ENCODE results near the gene CMSS1. TPM values are rescaled to one million over a fixed set of nuclear protein-coding genes. Genes with fewer than 3 reads are reported as not detected.

The CMSS1 gene
- total RNA-seq, 1 experiment from 2014 or later: 48.9 TPM

- DNase-seq: no peak
- Histone ChIP-seq H3K36me3 (peaks cover 11% of the 10 kb centered on the region), H3K9me3 (no peaks in the 10 kb centered on the region), H3K27me3 (no peaks in the 10 kb centered on the region), H3K4me3 (no peak overlapping the region)
Observed at GRCh38 chr3:100165926-100166550, 348.4 kb downstream of the CMSS1 start.

GRCh38 chr3:100169201-100169920 is 351.7 kb downstream of the CMSS1 start:
- H3K4me3 ChIP-seq: no peak overlapping the region
- H3K9me3 ChIP-seq: no peaks in the 10 kb centered on the region
- no peak for DNase-seq
- no peaks in the 10 kb centered on the region for H3K27me3 ChIP-seq
- H3K36me3 ChIP-seq: peaks cover 9% of the 10 kb centered on the region; the same call in 1 of the 2 replicates

GRCh38 chr3:100170486-100170885 is 352.8 kb downstream of the CMSS1 start:
- DNase-seq: no peak

GRCh38 chr3:100171211-100171914 is 353.7 kb downstream of the CMSS1 start:
- Histone ChIP-seq H3K9me3 (no peaks in the 10 kb centered on the region), H3K36me3 (peaks cover 15% of the 10 kb centered on the region), H3K27me3 (no peaks in the 10 kb centered on the region), H3K4me3 (no peak overlapping the region)
- no peak for DNase-seq

More at GRCh38 chr3:100170486-100170885, 352.8 kb downstream of the CMSS1 start:
- Histone ChIP-seq H3K9me3 (no peaks in the 10 kb centered on the region), H3K27me3 (no peaks in the 10 kb centered on the region), H3K36me3 (peaks cover 9% of the 10 kb centered on the region; the same call in 1 of the 2 replicates), H3K4me3 (no peak overlapping the region)

- H3K9me3 ChIP-seq: peaks cover 3% of the 10 kb centered on the region; the same call in 1 of the 2 replicates
- no peak for DNase-seq
- H3K4me3 ChIP-seq: no peak overlapping the region
- peaks cover 39% of the 10 kb centered on the region for H3K36me3 ChIP-seq
- H3K27me3 ChIP-seq: no peaks in the 10 kb centered on the region
Observed at GRCh38 chr3:100173961-100174360, 356.3 kb downstream of the CMSS1 start.

- H3K4me3 ChIP-seq: no peak overlapping the region
- no peak for DNase-seq
- H3K27me3 ChIP-seq: no peaks in the 10 kb centered on the region
- H3K9me3 ChIP-seq: peaks cover 7% of the 10 kb centered on the region; the same call in 1 of the 2 replicates
- peaks cover 47% of the 10 kb centered on the region for H3K36me3 ChIP-seq
Observed at GRCh38 chr3:100175637-100176280, 358.1 kb downstream of the CMSS1 start.

GRCh38 chr3:100179692-100180349 is 362.2 kb downstream of the CMSS1 start:
- H3K27me3 ChIP-seq: no peaks in the 10 kb centered on the region
- no peak overlapping the region for H3K4me3 ChIP-seq
- H3K36me3 ChIP-seq: peaks cover 41% of the 10 kb centered on the region
- H3K9me3 ChIP-seq: peaks cover 9% of the 10 kb centered on the region; the same call in 1 of the 2 replicates
- DNase-seq: no peak

- Histone ChIP-seq H3K9me3 (peaks cover 8% of the 10 kb centered on the region; the same call in 1 of the 2 replicates), H3K4me3 (no peak overlapping the region), H3K36me3 (peaks cover 12% of the 10 kb centered on the region), H3K27me3 (no peaks in the 10 kb centered on the region)
- no peak for DNase-seq
Observed at GRCh38 chr3:100183608-100184125, 366.0 kb downstream of the CMSS1 start.

GRCh38 chr3:100184948-100185570 is 367.4 kb downstream of the CMSS1 start:
- Histone ChIP-seq H3K36me3 (no peaks in the 10 kb centered on the region; the same call in none of the 2 replicates), H3K4me3 (no peak overlapping the region), H3K9me3 (peaks cover 3% of the 10 kb centered on the region; the same call in 1 of the 2 replicates), H3K27me3 (no peaks in the 10 kb centered on the region)
- no peak for DNase-seq

- no peak overlapping the region for H3K4me3 ChIP-seq
- H3K9me3 ChIP-seq: peaks cover 2% of the 10 kb centered on the region; the same call in 1 of the 2 replicates
- no peak for DNase-seq
- no peaks in the 10 kb centered on the region for H3K27me3 ChIP-seq
- no peaks in the 10 kb centered on the region; the same call in 1 of the 2 replicates for H3K36me3 ChIP-seq
Observed at GRCh38 chr3:100185847-100186246, 368.2 kb downstream of the CMSS1 start.

- no peaks in the 10 kb centered on the region for H3K9me3 ChIP-seq
- no peaks in the 10 kb centered on the region for H3K36me3 ChIP-seq
- H3K27me3 ChIP-seq: no peaks in the 10 kb centered on the region
- DNase-seq: no peak
- H3K4me3 ChIP-seq: no peak overlapping the region
Observed at GRCh38 chr3:100189444-100189964, 371.8 kb downstream of the CMSS1 start.

GRCh38 chr3:100195375-100195774 is 377.7 kb downstream of the CMSS1 start:
- peaks cover 2% of the 10 kb centered on the region; the same call in 1 of the 2 replicates for H3K9me3 ChIP-seq
- no peaks in the 10 kb centered on the region for H3K27me3 ChIP-seq
- H3K4me3 ChIP-seq: no peak overlapping the region
- no peak for DNase-seq
- H3K36me3 ChIP-seq: no peaks in the 10 kb centered on the region

GRCh38 chr3:100197876-100198275 is 380.2 kb downstream of the CMSS1 start:
- DNase-seq: no peak
- no peak overlapping the region for H3K4me3 ChIP-seq
- H3K9me3 ChIP-seq: peaks cover 2% of the 10 kb centered on the region; the same call in 1 of the 2 replicates
- no peaks in the 10 kb centered on the region for H3K27me3 ChIP-seq
- H3K36me3 ChIP-seq: no peaks in the 10 kb centered on the region

GRCh38 chr3:100198579-100199269 is 381.1 kb downstream of the CMSS1 start:
- H3K4me3 ChIP-seq: no peak overlapping the region
- no peaks in the 10 kb centered on the region for H3K36me3 ChIP-seq
- DNase-seq: no peak
- H3K27me3 ChIP-seq: no peaks in the 10 kb centered on the region
- H3K9me3 ChIP-seq: peaks cover 4% of the 10 kb centered on the region

- H3K27me3 ChIP-seq: no peaks in the 10 kb centered on the region
Observed at GRCh38 chr3:100205171-100205570, 387.5 kb downstream of the CMSS1 start.

More at GRCh38 chr3:100205171-100205570, 387.5 kb downstream of the CMSS1 start:
- H3K4me3 ChIP-seq: no peak overlapping the region
- peaks cover 5% of the 10 kb centered on the region for H3K9me3 ChIP-seq
- DNase-seq: no peak
- no peaks in the 10 kb centered on the region for H3K36me3 ChIP-seq

Data from MG63 (cell line).